GM19467 (cell line): ENCODE results near the gene RBM25.
"Not testable (repeated sequence)": the region's sequence is repeated elsewhere in the genome, so short reads cannot be mapped to it uniquely, and the experiment has no call there.

Experiments used
- ATAC-seq: cut with Tn5 transposase; IDR thresholded peaks from one replicate; pipeline ENCODE4 v1.9.1; 2021; ENCODE audit warnings: mild to moderate bottlenecking, moderate library complexity; ENCODE audit not compliant: unreplicated experiment

Gene RBM25

DNA sequence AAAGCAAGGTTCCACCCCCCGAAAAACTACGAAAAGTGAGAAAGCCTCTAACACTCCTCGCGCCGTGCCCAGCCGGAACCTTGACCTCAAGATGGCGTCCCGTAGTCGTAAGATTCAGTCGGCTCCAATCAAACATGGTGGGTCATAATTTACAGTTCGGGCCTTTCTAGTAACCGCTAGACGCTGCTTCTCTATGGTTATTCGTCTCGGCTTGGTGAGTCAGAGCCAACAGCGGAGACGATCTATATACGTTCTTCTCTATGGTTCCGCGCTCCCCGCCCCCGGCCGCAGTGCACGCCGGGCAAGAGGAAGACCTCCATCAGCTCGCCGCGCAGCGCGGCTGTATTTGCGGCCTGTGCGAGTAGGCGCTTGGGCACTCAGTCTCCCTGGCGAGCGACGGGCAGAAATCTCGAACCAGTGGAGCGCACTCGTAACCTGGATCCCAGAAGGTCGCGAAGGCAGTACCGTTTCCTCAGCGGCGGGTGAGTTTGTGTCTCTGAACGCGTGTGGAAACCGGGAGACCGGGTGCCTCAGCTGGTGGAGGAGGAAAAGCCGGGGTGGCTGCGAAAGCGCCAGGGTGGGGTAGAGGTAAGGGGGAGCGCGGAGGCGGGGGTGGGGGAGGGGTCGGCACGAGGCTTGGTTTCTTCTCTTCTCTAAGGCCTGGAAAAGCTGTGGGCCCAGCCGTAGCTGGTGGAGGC lies at the start of gene RBM25:
RBM25 (plus strand) TSS at position 311 of the 698 bp plus-strand sequence. CDS start 13,108 bp downstream, outside the sequence.
- ATAC-seq = peak; percentile 91

DNA sequence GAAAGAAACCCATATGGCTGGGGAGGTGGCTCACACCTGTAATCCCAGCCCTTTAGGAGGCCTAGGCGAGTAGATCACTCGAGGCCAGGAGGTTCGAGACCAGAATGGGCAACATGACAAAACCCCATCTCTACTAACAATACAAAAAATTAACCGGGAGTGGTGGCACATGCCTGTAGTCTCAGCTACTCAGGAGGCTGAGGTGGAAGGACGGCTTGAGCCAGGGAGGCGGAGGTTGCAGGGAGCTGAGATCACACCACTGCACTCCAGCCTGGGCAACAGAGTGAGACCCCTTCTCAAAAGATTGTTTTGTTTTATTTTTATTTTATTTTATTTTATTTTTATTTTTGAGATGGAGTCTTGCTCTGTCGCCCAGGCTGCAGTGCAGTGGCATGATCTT lies 47.1 kb upstream of the RBM25 start:
- not testable (repeated sequence) for ATAC-seq

DNA sequence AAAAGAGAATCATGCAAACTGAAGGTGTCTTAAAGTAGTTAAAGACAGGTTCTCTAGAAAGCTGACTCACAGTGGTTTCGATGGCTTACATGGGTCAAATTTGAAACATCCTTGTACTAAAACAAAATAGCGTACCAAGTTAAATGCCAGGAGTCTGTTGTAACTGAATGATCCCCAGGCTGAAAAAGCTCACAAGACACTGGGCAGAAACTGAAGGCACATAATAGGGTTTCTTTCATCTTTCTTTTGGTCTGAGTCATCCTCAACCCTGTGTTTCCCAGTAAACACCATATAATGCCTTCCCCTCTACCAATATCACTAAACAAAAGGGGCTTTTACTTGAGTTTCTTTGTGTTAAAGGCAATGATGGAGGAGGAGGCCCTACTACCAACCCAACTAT lies 44.2 kb upstream of the RBM25 start:
- no peak for ATAC-seq

DNA sequence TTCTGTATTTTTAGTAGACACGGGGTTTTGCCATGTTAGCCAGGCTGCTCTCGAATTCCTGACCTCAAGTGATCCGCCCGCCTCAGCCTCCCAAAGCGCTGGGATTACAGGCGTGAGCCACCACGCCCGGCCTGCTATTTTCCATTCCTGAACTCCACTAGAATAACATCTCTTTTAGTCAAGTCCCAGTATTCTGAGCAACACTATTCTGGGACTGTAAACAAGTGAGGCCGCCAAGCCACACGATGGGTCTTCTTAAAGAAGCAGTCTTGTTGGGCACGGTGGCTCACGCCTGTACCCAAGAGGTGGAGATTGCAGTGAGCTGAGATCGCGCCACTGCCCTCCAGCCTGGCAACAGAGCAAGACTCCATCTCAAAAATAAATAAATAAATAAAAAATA lies 42.8 kb upstream of the RBM25 start:
- not testable (repeated sequence) for ATAC-seq

GRCh38 chr14:73016011-73016410 lies 42.3 kb upstream of the RBM25 start:
- not testable (repeated sequence) for ATAC-seq

- no peak for ATAC-seq
These were observed 36.3 kb upstream of the RBM25 start for GRCh38 chr14:73022051-73022450.

- ATAC-seq = no peak
These were observed 32.8 kb upstream of the RBM25 start for GRCh38 chr14:73025544-73025943.

DNA sequence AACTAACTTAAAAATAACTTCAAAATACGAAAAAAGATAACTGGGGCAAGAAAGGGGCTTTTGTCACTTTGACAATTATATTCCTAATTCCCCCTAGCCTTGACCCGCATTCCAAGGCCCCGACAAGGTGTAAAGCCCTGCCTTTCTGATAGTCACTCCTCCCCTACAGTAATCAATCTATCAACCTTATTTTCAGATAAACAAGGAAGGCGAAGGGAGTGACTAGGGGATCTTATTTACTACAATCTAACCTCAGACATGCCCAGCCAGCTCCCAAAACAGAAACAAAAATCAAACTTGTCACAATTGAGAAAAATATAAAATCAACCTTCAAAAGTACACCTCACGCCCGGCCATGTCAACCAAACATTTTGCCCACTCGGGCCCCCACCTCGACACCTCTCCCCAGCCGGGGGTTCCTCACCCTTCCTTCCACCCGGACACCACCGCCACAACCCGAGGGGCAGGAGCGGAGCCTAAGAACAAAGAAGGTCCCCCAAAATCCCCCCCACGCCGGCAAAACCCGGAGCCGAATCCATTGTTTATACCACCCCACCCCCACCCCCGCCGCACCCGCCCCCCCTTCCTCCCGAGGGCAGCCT lies 32.0 kb upstream of the RBM25 start:
- no peak for ATAC-seq

- peak; percentile 92 for ATAC-seq
These were observed 31.3 kb upstream of the RBM25 start, which contains the start of gene ZFYVE1 for GRCh38 chr14:73026845-73027542. TSS of gene ZFYVE1 (minus strand) at chr14:73027106. CDS start at chr14:73024508, 2,598 bp downstream.

- no peak for ATAC-seq
These were observed 30.8 kb upstream of the RBM25 start for GRCh38 chr14:73027546-73027945.

- ATAC-seq = no peak
These were observed 30.4 kb upstream of the RBM25 start for GRCh38 chr14:73027984-73028383.

DNA sequence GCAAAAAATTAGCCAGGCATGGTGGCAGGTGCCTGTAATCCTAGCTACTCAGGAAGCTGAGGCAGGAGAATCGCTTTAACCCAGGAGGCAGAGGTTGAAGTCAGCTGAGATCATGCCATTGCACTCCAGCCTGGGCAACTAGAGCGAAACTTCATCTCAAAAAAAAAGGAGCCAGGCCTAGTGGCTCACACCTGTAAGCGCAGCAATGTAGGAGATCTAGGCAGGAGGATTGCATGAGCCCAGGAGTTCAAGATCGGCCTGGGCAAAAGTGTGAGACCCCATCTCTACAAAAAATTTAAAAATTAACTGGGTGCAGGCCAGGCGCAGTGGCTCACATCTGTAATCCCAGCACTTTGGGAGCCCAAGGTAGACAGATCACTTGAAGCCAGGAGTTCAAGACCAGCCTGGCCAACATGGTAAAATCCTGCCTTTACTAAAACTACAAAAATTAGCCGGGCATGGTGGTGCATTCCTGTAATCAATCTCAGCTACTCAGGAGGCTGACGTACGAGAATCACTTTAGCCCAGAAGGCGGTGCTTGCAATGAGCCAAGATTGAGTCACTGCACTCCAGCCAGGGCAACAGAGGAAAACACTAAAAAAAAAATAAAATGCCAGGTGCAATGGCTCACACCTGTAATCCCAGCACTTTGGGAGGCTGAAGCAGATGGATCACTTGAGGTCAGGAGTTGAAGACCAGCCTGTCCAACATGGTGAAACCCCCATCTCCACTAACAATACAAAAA lies 21.5 kb upstream of the RBM25 start:
- ATAC-seq = not testable (repeated sequence)

DNA sequence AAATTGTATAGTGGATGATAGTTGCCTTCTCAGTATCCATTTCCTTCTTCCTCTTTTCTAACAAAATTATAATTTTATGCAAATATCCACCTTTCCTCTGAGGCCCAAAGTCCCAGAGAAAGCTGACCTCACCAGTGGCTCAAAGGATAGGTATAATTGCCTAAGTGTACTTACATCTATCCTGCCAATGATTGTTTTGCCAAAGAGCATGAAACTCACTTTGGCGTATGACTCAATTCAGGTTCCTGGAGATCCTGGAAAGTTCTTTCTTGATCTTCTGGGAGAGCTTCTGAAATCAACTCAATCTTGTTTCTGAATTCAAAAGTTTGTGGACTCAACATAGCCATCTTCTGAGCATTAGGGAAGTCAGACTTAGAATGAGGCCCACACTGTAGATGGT lies 10.5 kb upstream of the RBM25 start:
- ATAC-seq = no peak

- no peak for ATAC-seq
These were observed 8.9 kb upstream of the RBM25 start for GRCh38 chr14:73049428-73049827.

DNA sequence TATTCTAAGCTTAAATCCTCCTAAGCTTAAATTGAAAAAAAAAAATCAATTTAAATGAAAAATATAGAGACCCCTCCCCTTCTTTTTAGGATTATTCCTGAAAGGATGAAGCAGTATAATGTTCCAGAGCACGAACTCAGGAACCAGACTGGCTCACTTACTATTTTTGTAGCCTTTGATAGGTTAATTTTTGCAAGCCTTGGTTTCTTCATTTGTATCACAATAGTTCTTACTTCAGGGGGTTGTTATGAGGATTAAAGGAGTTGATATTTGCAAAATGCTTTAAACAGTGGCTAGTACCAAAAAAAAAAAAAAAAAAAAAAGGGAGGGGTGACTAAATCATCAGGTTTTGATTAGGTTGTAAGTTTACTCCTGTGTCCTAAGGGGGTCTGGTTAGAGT lies 3.1 kb upstream of the RBM25 start:
- ATAC-seq = no peak

- no peak for ATAC-seq
These were observed 450 bp upstream of the RBM25 start for GRCh38 chr14:73057944-73058223.

- ATAC-seq = peak; percentile 0
These were observed 764 bp downstream of the RBM25 start for GRCh38 chr14:73058922-73059673.

DNA sequence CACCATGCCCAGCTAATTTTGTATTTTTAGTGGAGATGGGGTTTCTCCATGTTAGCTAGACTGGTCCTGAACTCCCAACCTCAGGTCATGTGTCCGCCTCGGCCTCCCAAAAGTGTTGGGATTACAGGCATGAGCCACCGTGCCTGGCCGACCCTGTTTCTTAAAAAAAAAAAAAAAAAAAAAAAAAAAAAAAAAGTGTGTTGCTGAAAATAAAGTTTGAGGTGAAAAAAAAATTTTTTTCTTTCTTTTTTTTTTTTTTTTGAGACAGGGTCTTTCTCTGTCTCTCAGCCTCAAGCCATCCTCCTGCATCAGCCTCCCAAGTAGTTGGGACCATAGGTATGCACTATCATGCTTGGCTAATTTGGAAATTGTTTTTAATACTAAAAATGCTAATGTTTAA lies 11.3 kb downstream of the RBM25 start:
- no peak for ATAC-seq

DNA sequence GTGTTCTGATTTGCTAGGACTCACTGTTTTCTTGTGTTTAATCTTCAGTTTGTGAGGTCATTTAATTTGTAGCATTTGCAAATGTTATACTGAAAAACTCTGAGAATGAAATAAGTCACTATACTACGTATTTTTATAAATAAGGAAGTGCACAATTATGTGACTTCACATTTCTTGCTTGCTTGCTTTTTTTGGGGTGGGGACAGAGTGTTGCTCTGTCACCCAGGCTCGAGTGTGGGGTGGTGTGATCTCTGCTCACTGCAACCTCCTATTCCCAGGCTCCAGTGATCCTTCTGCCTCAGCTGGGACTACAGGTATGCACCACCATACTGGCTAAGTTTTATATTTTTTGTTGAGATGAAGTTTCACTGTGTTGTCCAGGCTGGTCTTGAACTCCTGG lies 32.7 kb downstream of the RBM25 start:
- no peak for ATAC-seq

DNA sequence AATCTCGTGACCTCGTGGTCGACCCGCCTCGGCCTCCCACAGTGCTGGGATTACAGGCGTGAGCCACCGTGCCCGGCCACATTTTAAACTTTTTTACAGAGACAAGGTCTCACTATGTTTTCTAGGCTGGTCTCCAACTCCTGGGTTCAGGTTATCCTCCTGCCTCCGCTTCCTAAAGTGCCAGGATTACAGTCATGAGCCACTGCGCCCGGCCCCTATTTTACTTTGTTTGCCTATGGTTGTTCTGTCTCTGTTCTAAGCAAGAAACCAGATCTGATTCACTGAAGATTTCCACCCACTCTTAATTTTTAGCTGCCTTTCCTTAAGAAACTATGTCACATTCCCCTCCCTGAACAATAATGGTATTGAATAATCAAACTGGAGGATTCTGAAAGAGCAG lies 39.1 kb downstream of the RBM25 start:
- ATAC-seq = no peak

- no peak for ATAC-seq
These were observed 42.0 kb downstream of the RBM25 start for GRCh38 chr14:73100334-73100733.
